SK-N-MC (cell line): ENCODE measurements around the gene TOMM40.

Experiments
- EZH2 ChIP-seq: fragments of 200-600 bp; sonication (generic); IDR thresholded peaks from one replicate; pipeline ENCODE4 v1.6.1; 2017; ENCODE audit warnings: antibody characterized with exemption
- FOXP2 ChIP-seq: optimal IDR thresholded peaks from 2 replicates; pipeline ENCODE3; 2011; ENCODE audit warnings: mild to moderate bottlenecking, moderate library complexity; ENCODE audit not compliant: insufficient read depth; ENCODE audit errors: extremely low read length, control extremely low read depth
- POLR2AphosphoS5 ChIP-seq: IDR thresholded peaks from 2 replicates; pipeline ENCODE4 v1.6.1; 2012; ENCODE audit warnings: mild to moderate bottlenecking, low read depth, low read length, borderline replicate concordance

- no peak for TF ChIP-seq EZH2
- no peak for TF ChIP-seq POLR2AphosphoS5
- no peak for TF ChIP-seq FOXP2
Measured at GRCh38 chr19:44892932-44893331, 1.9 kb downstream of the TOMM40 start.
